GM12891 (cell line): ENCODE data around the gene HDAC5.
"Not testable (repeated sequence)": the region's sequence is repeated elsewhere in the genome, so short reads cannot be mapped to it uniquely, and the experiment has no call there.

ENCODE experiments used
- PAX5 ChIP-seq: IDR thresholded peaks from 2 replicates; pipeline ENCODE4 v1.6.1; 2011; ENCODE audit warnings: low read length, moderate library complexity, mild to moderate bottlenecking; ENCODE audit not compliant: insufficient read depth, severe bottlenecking
- POLR2A ChIP-seq: IDR thresholded peaks from 2 replicates; pipeline ENCODE4 v1.6.1; 2011; ENCODE audit warnings: low read depth, low read length, control low read depth
- POLR2AphosphoS5 ChIP-seq: IDR thresholded peaks from 2 replicates; pipeline ENCODE4 v1.6.1; 2011; ENCODE audit warnings: low read depth, low read length, control low read depth
- POU2F2 ChIP-seq: IDR thresholded peaks from 2 replicates; pipeline ENCODE4 v1.6.1; 2011; ENCODE audit warnings: low read depth, mild to moderate bottlenecking, control low read depth, low read length, moderate library complexity
- SPI1 ChIP-seq: IDR thresholded peaks from 2 replicates; pipeline ENCODE4 v1.6.1; 2011; ENCODE audit warnings: low read depth, low read length, control low read depth
- TAF1 ChIP-seq: IDR thresholded peaks from 2 replicates; pipeline ENCODE4 v1.6.1; 2011; ENCODE audit warnings: low read depth, low read length, control low read depth

- not testable (repeated sequence) for TF ChIP-seq POLR2AphosphoS5, POLR2A, TAF1, SPI1, POU2F2, PAX5
These were observed 76.5 kb downstream of the HDAC5 start for GRCh38 chr17:44046893-44047292.
